Stomach (tissue), 9 donors: ENCODE measurements around the gene RABAC1. TPM values are rescaled to one million over a fixed set of nuclear protein-coding genes. Genes with fewer than 3 reads are reported as not detected.

ENCODE experiments used
- DNase-seq, 2 donors: peaks; one replicate each; pipeline versions ENCODE4 v3.0.0 to v3.0.0-alpha.2; 2013 to 2019
- H3K27ac ChIP-seq, 5 donors: fragments of 200-600 bp in 4 of 5; sonication (generic) in 4 of 5; one replicate each; pipeline ENCODE4 v1.5.1; 2013 to 2019; ENCODE audit warnings: mild to moderate bottlenecking in 1 of 5, moderate library complexity in 1 of 5
- H3K27me3 ChIP-seq, 3 donors: fragments of 200-600 bp; sonication (generic); one replicate each; pipeline ENCODE4 v1.5.1; 2017 to 2019; ENCODE audit warnings: mixed run types in 1 of 3
- H3K36me3 ChIP-seq, 4 donors: fragments of 200-600 bp; sonication (generic); 1 replicate in 3 of 4; 2 replicates in 1 of 4; pipeline ENCODE4 v1.5.1; 2016 to 2019
- H3K4me1 ChIP-seq, 4 donors: fragments of 200-600 bp; sonication (generic); one replicate each; pipeline ENCODE4 v1.5.1; 2016 to 2019
- H3K4me3 ChIP-seq, 4 donors: fragments of 200-600 bp; sonication (generic) in 3 of 4; one replicate each; pipeline ENCODE4 v1.5.1; 2016 to 2019; ENCODE audit warnings: mild to moderate bottlenecking in 1 of 4
- H3K9me3 ChIP-seq, 4 donors: fragments of 200-600 bp; sonication (generic); one replicate each; pipeline ENCODE4 v1.5.1; 2016 to 2019
- EP300 ChIP-seq: sonication (generic); formaldehyde crosslinking; IDR thresholded peaks from one replicate; pipeline ENCODE4 v1.6.1; 2017; ENCODE audit warnings: antibody characterized with exemption
- POLR2A ChIP-seq, 4 donors: fragments of 450-650 bp; IDR thresholded peaks; one replicate each; pipeline ENCODE4 v1.6.1; 2016; ENCODE audit warnings: antibody characterized with exemption in 4 of 4, control low read depth in 2 of 4, mild to moderate bottlenecking in 1 of 4, moderate library complexity in 1 of 4
- POLR2AphosphoS5 ChIP-seq, 3 donors: sonication (generic); formaldehyde crosslinking; IDR thresholded peaks; one replicate each; pipeline ENCODE4 v1.6.1; 2016; ENCODE audit warnings: antibody characterized with exemption in 3 of 3
- WGBS, 5 donors: extraction: QIAGEN DNeasy Blood & Tissue Kit in 3 of 5; methylation state at CpG; one replicate each; pipeline versions ENCODE4 v1.1.5 to v1.1.7; 2013 to 2018; 5-methylcytosine and 5-hydroxymethylcytosine counted together
- intact Hi-C: fragments of 100-400 bp; cut with DNase I; formaldehyde crosslinking; loops from one replicate; pipeline ENCODE4 v1.15.1; 2023; ENCODE audit warnings: low total_unique reads
- polyA plus RNA-seq, 3 donors: library from polyadenylated mRNA; stranded (reverse); fragments of 200-250 nt; gene quantifications; one replicate each; pipeline ENCODE4 v1.2.3, GENCODE V29; 2013
- total RNA-seq, 5 donors: library from RNA; depleted of rRNA; stranded (reverse); fragments of >200 nt; gene quantifications; one replicate each; pipeline versions ENCODE4 v1.1.0 to v1.2.3, GENCODE V29; 2014 to 2016
- TF ChIP-seq, protein P1 (sequence below), 7 experiments: fragments of 450-650 bp in 4 of 7; fragments of 200-600 bp in 3 of 7; sonication (generic) in 3 of 7; IDR thresholded peaks; one replicate each; pipeline ENCODE4 v1.5.1; 2016 to 2019; ENCODE audit warnings: antibody characterized with exemption in 7 of 7, control low read depth in 2 of 7, mild to moderate bottlenecking in 1 of 7
- donor health status: healthy with polysubstance abuse.
- donor health status: Bipolar disorder and iron deficiency.
- donor health status: healthy.

Gene RABAC1
- total and polyA plus RNA-seq, 8 donors: 44.6 to 499 (median 132) TPM

DNA sequence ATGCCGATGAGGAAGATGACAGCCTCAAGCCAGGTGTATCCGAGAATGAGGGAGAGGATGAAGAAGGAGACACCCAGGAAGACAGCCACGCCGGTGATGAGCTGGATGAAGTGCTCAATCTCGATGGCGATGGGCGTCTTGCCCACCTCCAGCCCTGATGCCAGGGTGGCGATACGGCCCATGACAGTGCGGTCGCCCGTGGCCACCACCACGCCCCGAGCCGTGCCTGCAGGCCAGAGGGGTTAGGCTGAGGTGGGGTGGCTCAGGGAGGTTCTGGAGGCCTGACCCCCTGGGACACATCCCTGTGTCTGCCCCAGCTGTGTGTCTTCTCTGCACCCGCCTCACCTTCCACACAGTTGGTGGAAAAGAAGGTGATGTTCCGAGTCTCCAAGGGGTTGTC lies 25.8 kb upstream of the RABAC1 start:
- H3K27me3 ChIP-seq: peaks cover 0 to 6% (median 0%) of the 10 kb centered on the region in 3 donors
- 82 to 90% (median 87%) methylated on average over 12 to 17 of the region's 17 CpGs for WGBS, 5 donors
- no peaks in the 10 kb centered on the region for H3K36me3 ChIP-seq
- no peak for DNase-seq
- H3K4me1 ChIP-seq: no peaks in the 10 kb centered on the region
- no peak overlapping the region for H3K27ac ChIP-seq
- no peak overlapping the region for H3K4me3 ChIP-seq
- intact Hi-C loops: no loop called here
- no peak for TF ChIP-seq EP300
- TF ChIP-seq, protein P1, sequence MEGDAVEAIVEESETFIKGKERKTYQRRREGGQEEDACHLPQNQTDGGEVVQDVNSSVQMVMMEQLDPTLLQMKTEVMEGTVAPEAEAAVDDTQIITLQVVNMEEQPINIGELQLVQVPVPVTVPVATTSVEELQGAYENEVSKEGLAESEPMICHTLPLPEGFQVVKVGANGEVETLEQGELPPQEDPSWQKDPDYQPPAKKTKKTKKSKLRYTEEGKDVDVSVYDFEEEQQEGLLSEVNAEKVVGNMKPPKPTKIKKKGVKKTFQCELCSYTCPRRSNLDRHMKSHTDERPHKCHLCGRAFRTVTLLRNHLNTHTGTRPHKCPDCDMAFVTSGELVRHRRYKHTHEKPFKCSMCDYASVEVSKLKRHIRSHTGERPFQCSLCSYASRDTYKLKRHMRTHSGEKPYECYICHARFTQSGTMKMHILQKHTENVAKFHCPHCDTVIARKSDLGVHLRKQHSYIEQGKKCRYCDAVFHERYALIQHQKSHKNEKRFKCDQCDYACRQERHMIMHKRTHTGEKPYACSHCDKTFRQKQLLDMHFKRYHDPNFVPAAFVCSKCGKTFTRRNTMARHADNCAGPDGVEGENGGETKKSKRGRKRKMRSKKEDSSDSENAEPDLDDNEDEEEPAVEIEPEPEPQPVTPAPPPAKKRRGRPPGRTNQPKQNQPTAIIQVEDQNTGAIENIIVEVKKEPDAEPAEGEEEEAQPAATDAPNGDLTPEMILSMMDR (IDR thresholded peaks at IDR 0.05): no peak
- TF ChIP-seq POLR2A (IDR thresholded peaks at IDR 0.05): no peak
- no peak for TF ChIP-seq POLR2AphosphoS5 (IDR thresholded peaks at IDR 0.05)
- H3K9me3 ChIP-seq: no peaks in the 10 kb centered on the region

DNA sequence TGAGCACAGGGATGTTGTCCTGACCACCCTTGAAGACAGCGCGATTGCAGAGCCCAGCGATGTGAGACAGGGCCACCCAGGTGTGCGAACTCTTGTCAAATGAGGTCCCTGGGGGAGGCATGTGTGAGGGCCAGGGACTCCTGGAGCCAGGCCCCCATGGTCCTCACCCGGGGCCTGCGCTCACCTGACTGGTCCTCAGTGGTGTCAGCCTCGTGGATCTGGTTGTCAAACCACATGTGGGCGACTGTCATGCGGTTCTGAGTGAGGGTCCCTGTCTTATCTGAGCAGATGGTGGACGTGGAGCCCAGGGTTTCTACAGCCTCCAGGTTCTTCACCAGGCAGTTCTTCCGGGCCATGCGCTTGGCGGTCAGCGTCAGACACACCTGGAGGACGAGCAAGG lies 22.6 kb upstream of the RABAC1 start:
- Histone ChIP-seq H3K9me3 (no peaks in the 10 kb centered on the region), H3K36me3 (no peaks in the 10 kb centered on the region), H3K4me3 (no peak overlapping the region), H3K4me1 (no peaks in the 10 kb centered on the region), H3K27me3 (peaks cover 0 to 6% (median 0%) of the 10 kb centered on the region in 3 donors), H3K27ac (no peak overlapping the region)
- DNase-seq: no peak
- intact Hi-C loops: no loop called here
- TF ChIP-seq POLR2AphosphoS5 (IDR thresholded peaks at IDR 0.05) (no peak), EP300 (no peak), POLR2A (IDR thresholded peaks at IDR 0.05) (no peak)
- TF ChIP-seq, protein P1 (IDR thresholded peaks at IDR 0.05): no peak
- WGBS, 5 donors: 78 to 91% (median 79%) methylated on average over 6 to 15 of the region's 15 CpGs

DNA sequence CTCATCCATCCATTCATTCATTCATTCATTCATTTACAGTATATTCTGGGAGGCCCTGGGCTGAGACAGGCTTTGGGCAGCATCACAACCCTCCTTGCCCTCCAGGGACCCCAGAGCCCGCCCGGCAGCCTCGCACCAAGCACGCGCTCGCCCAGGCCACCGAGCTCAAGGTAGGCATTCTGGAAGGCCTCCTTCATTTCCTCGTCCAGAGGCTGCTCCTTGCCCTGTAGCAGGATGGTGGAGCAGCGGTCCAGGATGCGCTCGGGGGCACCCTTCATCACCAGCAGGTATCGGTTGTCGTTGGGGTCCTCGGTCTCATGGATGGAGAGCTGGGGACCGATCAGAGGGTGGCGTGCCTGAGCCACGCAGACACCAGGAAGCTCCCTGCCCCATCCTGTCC lies 19.3 kb upstream of the RABAC1 start:
- 80 to 90% (median 87%) methylated on average over 17 of the region's 17 CpGs for WGBS, 5 donors
- Histone ChIP-seq H3K36me3 (no peaks in the 10 kb centered on the region), H3K4me3 (no peak overlapping the region), H3K9me3 (no peaks in the 10 kb centered on the region), H3K4me1 (no peaks in the 10 kb centered on the region), H3K27me3 (peaks cover 0 to 20% (median 0%) of the 10 kb centered on the region in 3 donors), H3K27ac (no peak overlapping the region)
- DNase-seq: no peak
- intact Hi-C loops: no loop called here
- TF ChIP-seq, protein P1 (IDR thresholded peaks at IDR 0.05): no peak
- TF ChIP-seq EP300: no peak
- TF ChIP-seq POLR2A (IDR thresholded peaks at IDR 0.05): no peak
- no peak for TF ChIP-seq POLR2AphosphoS5 (IDR thresholded peaks at IDR 0.05)

DNA sequence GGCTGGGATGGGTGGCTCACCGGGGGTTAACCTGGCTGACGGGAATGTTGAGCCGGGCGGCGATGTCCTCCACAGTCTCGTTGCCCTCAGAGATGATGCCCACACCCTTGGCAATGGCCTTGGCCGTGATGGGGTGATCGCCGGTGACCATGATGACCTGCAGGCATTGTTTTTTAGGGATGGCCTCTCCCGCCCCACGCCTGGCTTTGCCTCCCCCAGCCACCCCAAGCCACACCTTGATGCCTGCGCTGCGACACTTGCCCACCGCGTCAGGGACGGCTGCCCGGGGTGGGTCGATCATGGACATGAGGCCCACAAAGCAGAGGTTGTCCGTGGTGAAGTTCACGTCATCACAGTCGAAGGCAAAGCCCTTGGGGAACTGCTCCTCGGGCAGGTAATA lies 18.8 kb upstream of the RABAC1 start:
- H3K4me1 ChIP-seq: no peaks in the 10 kb centered on the region

More for the DNA sequence above, 18.8 kb upstream of the RABAC1 start:
- Histone ChIP-seq H3K27me3 (peaks cover 0 to 20% (median 0%) of the 10 kb centered on the region in 3 donors), H3K9me3 (no peaks in the 10 kb centered on the region), H3K36me3 (no peaks in the 10 kb centered on the region), H3K27ac (no peak overlapping the region), H3K4me3 (no peak overlapping the region)
- DNase-seq: no peak
- intact Hi-C loops: no loop called here
- TF ChIP-seq, protein P1 (IDR thresholded peaks at IDR 0.05): no peak
- TF ChIP-seq POLR2AphosphoS5 (IDR thresholded peaks at IDR 0.05) (no peak), EP300 (no peak), POLR2A (IDR thresholded peaks at IDR 0.05) (no peak)
- 50 to 88% (median 80%) methylated on average over 9 to 22 of the region's 22 CpGs for WGBS, 5 donors
